Esophagus muscularis mucosa (tissue), 4 donors: ENCODE results near the gene ERF. TPM values are rescaled to one million over a fixed set of nuclear protein-coding genes. Genes with fewer than 3 reads are reported as not detected.

Source experiments
- DNase-seq: peaks from one replicate; pipeline ENCODE4 v3.0.0-alpha.2; 2017; ENCODE audit errors: extremely low spot score
- H3K27ac ChIP-seq, 4 donors: fragments of 200-600 bp; sonication (generic); replicated peaks in 1 of 4; 1 replicate in 3 of 4; 2 replicates in 1 of 4; pipeline ENCODE4 v1.5.1; 2016 to 2019; ENCODE audit warnings: mild to moderate bottlenecking in 1 of 4
- H3K27me3 ChIP-seq, 4 donors: fragments of 200-600 bp; sonication (generic); one replicate each; pipeline versions ENCODE4 v1.5.1 to v1.6.0; 2016 to 2019
- H3K36me3 ChIP-seq, 4 donors: fragments of 200-600 bp; sonication (generic); one replicate each; pipeline ENCODE4 v1.5.1; 2016 to 2019
- H3K4me1 ChIP-seq, 4 donors: fragments of 200-600 bp; sonication (generic); one replicate each; pipeline ENCODE4 v1.5.1; 2016 to 2019
- H3K4me3 ChIP-seq, 4 donors: fragments of 200-600 bp; sonication (generic); 1 replicate in 2 of 4; 2 replicates in 2 of 4; pipeline ENCODE4 v1.5.1; 2016 to 2019; ENCODE audit warnings: mild to moderate bottlenecking in 4 of 4, moderate library complexity in 1 of 4
- H3K9me3 ChIP-seq, 4 donors: fragments of 200-600 bp; sonication (generic); 1 replicate in 3 of 4; 2 replicates in 1 of 4; pipeline ENCODE4 v1.5.1; 2016 to 2019
- EP300 ChIP-seq: sonication (generic); formaldehyde crosslinking; IDR thresholded peaks from one replicate; pipeline ENCODE4 v1.6.1; 2017; ENCODE audit warnings: antibody characterized with exemption
- POLR2A ChIP-seq: fragments of 450-650 bp; IDR thresholded peaks from one replicate; pipeline ENCODE4 v1.6.1; 2017; ENCODE audit warnings: antibody characterized with exemption, moderate library complexity, mild to moderate bottlenecking, low read depth
- POLR2AphosphoS5 ChIP-seq, 2 donors: sonication (generic); formaldehyde crosslinking; IDR thresholded peaks; one replicate each; pipeline ENCODE4 v1.6.1; 2017; ENCODE audit warnings: antibody characterized with exemption in 2 of 2
- WGBS: methylation state at CpG from one replicate; pipeline ENCODE4 v1.1.5; 2018; 5-methylcytosine and 5-hydroxymethylcytosine counted together
- intact Hi-C: fragments of 100-400 bp; cut with DNase I; formaldehyde crosslinking; loops from one replicate; pipeline ENCODE4 v1.15.1; 2023
- total RNA-seq, 4 donors: library from RNA; depleted of rRNA; stranded (reverse); fragments of >200 nt; gene quantifications; one replicate each; pipeline versions ENCODE4 v1.1.0 to v1.2.1, GENCODE V29; 2016
- TF ChIP-seq, protein P1 (sequence below), 3 experiments: fragments of 200-600 bp in 2 of 3; fragments of 450-650 bp in 1 of 3; sonication (generic) in 2 of 3; IDR thresholded peaks; one replicate each; pipeline ENCODE4 v1.5.1; 2017 to 2019; ENCODE audit warnings: antibody characterized with exemption in 3 of 3, mild to moderate bottlenecking in 2 of 3, moderate library complexity in 1 of 3

ERF gene
- total RNA-seq, 4 donors from 2014 or later = 16.6 to 38.8 (median 35.5) TPM

DNA sequence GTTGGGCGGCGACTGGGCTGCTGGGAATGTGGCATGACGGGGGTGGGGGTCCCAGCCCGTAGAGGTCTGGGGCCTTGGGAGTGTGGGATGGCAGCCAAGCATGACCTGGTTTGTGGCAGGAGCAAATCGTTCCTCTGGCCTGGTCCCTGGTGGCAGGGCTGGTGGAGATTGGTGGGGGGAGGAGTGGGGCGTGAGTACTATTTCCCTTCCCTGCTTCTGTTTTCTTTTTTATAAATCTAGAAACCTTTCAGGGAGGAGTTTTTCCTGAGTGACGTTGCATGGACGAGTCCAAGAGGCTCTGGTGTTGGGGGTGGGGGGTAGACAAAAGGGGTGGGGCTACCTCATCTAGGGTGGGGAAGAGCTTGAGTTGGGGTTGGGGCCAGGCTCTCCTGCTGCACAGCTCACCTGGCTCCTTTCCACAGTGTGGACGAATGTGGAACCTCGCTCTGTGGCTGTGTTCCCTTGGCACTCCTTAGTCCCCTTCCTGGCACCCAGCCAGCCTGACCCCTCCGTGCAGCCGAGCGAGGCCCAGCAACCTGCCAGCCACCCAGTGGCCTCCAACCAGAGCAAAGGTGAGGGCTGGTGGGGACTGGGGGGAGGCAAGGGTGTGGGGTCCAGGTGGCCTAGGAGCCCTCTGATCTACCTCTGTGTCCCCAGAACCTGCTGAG lies 31.6 kb upstream of the ERF start:
- H3K27ac ChIP-seq = peak overlapping the region; percentile 87 to 98 (median 92)
- intact Hi-C loops = no loop called here
- DNase-seq = no peak
- H3K9me3 ChIP-seq = no peaks in the 10 kb centered on the region
- 23% methylated on average over 8 of the region's 13 CpGs for WGBS
- peak overlapping the region; percentile 63 to 93 (median 70) for H3K4me3 ChIP-seq
- peaks cover 45 to 62% (median 51%) of the 10 kb centered on the region in 4 donors for H3K4me1 ChIP-seq
- H3K27me3 ChIP-seq = no peaks in the 10 kb centered on the region
- H3K36me3 ChIP-seq = peaks cover 36 to 48% (median 47%) of the 10 kb centered on the region in 4 donors
- TF ChIP-seq, protein P1, sequence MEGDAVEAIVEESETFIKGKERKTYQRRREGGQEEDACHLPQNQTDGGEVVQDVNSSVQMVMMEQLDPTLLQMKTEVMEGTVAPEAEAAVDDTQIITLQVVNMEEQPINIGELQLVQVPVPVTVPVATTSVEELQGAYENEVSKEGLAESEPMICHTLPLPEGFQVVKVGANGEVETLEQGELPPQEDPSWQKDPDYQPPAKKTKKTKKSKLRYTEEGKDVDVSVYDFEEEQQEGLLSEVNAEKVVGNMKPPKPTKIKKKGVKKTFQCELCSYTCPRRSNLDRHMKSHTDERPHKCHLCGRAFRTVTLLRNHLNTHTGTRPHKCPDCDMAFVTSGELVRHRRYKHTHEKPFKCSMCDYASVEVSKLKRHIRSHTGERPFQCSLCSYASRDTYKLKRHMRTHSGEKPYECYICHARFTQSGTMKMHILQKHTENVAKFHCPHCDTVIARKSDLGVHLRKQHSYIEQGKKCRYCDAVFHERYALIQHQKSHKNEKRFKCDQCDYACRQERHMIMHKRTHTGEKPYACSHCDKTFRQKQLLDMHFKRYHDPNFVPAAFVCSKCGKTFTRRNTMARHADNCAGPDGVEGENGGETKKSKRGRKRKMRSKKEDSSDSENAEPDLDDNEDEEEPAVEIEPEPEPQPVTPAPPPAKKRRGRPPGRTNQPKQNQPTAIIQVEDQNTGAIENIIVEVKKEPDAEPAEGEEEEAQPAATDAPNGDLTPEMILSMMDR (IDR thresholded peaks at IDR 0.05) = no peak
- TF ChIP-seq POLR2AphosphoS5 (IDR thresholded peaks at IDR 0.05) (peak in 1 of 2 donors; percentile 29), EP300 (no peak), POLR2A (no peak)

DNA sequence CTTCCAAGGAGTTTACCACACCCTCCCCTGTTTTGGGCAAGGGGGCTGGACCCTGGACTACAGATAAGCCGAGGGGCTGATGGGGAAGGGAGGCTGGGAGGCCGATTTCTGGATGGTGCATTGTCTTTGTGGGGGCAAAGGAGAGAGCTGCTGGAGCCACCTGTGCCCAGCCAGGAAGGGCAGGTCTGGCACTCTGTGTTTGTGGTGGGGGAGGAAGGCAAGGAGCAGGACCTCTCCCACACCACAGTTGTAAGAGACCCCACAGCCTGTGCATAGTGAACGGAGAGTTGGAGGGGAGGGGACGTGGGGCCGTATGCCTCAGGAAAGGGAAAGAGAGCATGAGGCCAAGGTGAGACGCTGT lies 31.0 kb upstream of the ERF start:
- Histone ChIP-seq H3K36me3 (peaks cover 36 to 43% (median 42%) of the 10 kb centered on the region in 4 donors), H3K4me3 (peak overlapping the region; percentile 63 to 93 (median 70)), H3K4me1 (peaks cover 50 to 62% (median 54%) of the 10 kb centered on the region in 4 donors), H3K27ac (peak overlapping the region; percentile 87 to 98 (median 92)), H3K9me3 (no peaks in the 10 kb centered on the region), H3K27me3 (no peaks in the 10 kb centered on the region)
- no peak for DNase-seq
- TF ChIP-seq POLR2A = no peak
- TF ChIP-seq EP300 = no peak
- no peak for TF ChIP-seq POLR2AphosphoS5 (IDR thresholded peaks at IDR 0.05)
- 14% methylated on average over 6 of the region's 6 CpGs for WGBS
- intact Hi-C loops = no loop called here

DNA sequence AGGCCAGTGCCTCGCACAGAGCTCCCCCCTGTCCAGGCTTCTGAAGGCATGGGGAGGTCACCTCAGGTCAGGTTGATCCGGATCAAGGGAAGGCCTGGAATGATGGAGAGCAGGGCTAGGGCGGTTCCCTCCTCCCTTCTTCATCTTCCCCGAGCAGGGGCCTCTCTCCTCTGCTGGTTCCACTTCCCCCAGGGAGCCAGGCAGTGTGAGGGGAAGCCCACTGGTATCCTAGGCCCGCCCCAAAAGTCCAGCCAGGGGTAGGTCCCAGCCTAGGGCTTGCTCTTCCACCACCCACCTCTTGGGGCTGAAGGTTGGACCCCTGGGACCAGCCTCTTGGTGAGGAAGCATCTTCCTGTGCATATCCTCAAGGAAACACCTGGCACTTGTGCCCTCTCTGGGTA lies 30.6 kb upstream of the ERF start:
- WGBS = 17% methylated on average over 5 of the region's 5 CpGs
- peak overlapping the region; percentile 63 to 93 (median 70) for H3K4me3 ChIP-seq
- H3K4me1 ChIP-seq = peaks cover 51 to 62% (median 57%) of the 10 kb centered on the region in 4 donors
- H3K36me3 ChIP-seq = peaks cover 34 to 38% (median 38%) of the 10 kb centered on the region in 4 donors
- H3K27ac ChIP-seq = peak overlapping the region; percentile 87 to 98 (median 92)
- intact Hi-C loops = no loop called here
- DNase-seq = no peak
- TF ChIP-seq POLR2A (no peak), POLR2AphosphoS5 (IDR thresholded peaks at IDR 0.05) (no peak)
- no peaks in the 10 kb centered on the region for H3K9me3 ChIP-seq
- H3K27me3 ChIP-seq = no peaks in the 10 kb centered on the region

DNA sequence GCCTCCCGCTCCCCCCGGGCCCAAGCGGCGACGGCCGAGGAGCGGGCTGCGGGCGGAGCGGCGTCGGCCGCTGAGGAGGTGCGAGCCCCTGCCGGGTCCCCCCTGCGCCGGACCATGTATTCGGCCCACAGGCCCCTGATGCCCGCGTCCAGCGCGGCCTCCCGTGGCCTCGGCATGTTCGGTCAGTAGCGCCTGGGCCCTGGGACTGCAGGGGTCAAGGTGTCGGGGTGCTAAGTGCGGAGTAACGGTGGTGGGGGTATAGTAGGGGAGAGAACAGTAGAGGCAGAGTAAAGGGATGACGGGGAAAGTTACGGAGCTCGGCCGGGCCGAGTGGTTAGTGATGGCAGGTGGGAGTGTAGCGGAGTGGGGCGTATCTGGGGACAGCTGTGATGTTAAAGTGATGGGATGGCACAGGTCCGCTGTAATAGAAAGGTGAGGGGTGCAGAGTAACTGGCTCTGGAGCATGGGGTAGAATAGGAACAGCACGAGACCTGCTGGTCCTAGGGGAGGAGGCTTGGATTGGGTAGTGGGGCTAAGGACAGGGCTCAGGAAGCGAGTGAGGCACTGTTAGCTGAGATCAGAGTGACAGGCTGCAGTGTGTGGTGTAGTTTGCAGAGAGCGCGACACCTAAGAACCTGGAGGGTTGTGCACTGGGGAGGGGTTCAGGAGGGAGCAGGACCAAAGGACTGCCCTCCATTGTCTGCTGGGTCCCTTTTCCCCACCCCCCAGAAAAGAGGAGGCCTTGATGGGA lies 29.8 kb upstream of the ERF start:
- intact Hi-C loops = no loop called here
- DNase-seq = no peak

DNA sequence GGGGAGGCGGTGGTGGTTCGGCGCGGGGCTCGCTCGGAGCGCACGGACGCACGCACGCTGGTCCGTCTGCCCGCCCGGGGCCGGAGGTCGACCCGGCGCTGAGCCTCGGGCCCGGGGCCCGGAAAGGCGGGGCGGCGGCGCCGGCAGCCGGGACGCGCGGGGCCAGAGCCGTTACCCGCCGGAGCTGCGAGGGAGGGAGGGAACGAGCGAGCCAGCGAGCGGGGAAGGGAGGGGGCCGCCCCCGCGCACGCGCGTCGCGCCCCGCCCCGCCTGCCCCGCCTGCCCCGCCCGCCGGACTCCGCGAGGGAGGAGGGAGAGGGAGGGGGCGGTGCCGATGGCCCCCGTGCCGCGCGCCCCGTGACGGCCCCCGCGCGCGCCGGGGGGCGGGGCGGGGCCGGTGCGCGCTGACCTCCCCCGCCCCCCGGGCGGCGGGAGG lies 29.2 kb upstream of the ERF start:
- Histone ChIP-seq H3K9me3 (no peaks in the 10 kb centered on the region), H3K4me3 (peak overlapping the region; percentile 63 to 93 (median 70)), H3K27me3 (no peaks in the 10 kb centered on the region), H3K27ac (peak overlapping the region; percentile 94 to 99 (median 98)), H3K36me3 (peaks cover 20 to 24% (median 23%) of the 10 kb centered on the region in 4 donors), H3K4me1 (peaks cover 59 to 73% (median 68%) of the 10 kb centered on the region in 4 donors)
- no peak for DNase-seq
- intact Hi-C loops = no loop called here
- WGBS = no CpG with 5 or more reads among the region's 76 CpGs
- TF ChIP-seq POLR2AphosphoS5 (IDR thresholded peaks at IDR 0.05) (no peak), POLR2A (no peak), EP300 (no peak)
- TF ChIP-seq, protein P1 (IDR thresholded peaks at IDR 0.05) = no peak

More for the DNA sequence above, 29.8 kb upstream of the ERF start:
- H3K4me3 ChIP-seq = peak overlapping the region; percentile 63 to 93 (median 70)
- H3K27me3 ChIP-seq = no peaks in the 10 kb centered on the region
- TF ChIP-seq, protein P1 (IDR thresholded peaks at IDR 0.05) = no peak
- TF ChIP-seq POLR2A (no peak), EP300 (no peak), POLR2AphosphoS5 (IDR thresholded peaks at IDR 0.05) (no peak)
- H3K9me3 ChIP-seq = no peaks in the 10 kb centered on the region
- peaks cover 52 to 67% (median 61%) of the 10 kb centered on the region in 4 donors for H3K4me1 ChIP-seq
- peak overlapping the region; percentile 87 to 98 (median 92) for H3K27ac ChIP-seq
- H3K36me3 ChIP-seq = peaks cover 26 to 31% (median 30%) of the 10 kb centered on the region in 4 donors
- 4% methylated on average over 23 of the region's 41 CpGs for whole genome bisulfite sequencing
